Epithelial cell of proximal tubule (primary cell): ENCODE measurements around the gene SOX6. TPM values are rescaled to one million over a fixed set of nuclear protein-coding genes. Genes with fewer than 3 reads are reported as not detected.
"Not testable (repeated sequence)": the region's sequence is repeated elsewhere in the genome, so short reads cannot be mapped to it uniquely, and the experiment has no call there.

Source experiments
- DNase-seq: peaks from one replicate; pipeline ENCODE4 v3.0.0-alpha.2; 2011; ENCODE audit warnings: low read depth
- H3K4me3 ChIP-seq: 2 replicates; pipeline ENCODE4 v1.5.1; 2011; ENCODE audit warnings: low read depth, mild to moderate bottlenecking, low read length
- total RNA-seq: library from RNA; depleted of rRNA; stranded (reverse); fragments of >200 nt; gene quantifications from 2 replicates; pipeline ENCODE4 v1.2.3, GENCODE V29; 2015
- TF ChIP-seq, protein P1 (sequence below): conservative IDR thresholded peaks from 2 replicates; pipeline ENCODE4 v1.5.1; 2012; ENCODE audit warnings: low read depth, mild to moderate bottlenecking, low read length

Gene SOX6
- total RNA-seq, 1 donor from 2014 or later = 1.6 TPM

DNA sequence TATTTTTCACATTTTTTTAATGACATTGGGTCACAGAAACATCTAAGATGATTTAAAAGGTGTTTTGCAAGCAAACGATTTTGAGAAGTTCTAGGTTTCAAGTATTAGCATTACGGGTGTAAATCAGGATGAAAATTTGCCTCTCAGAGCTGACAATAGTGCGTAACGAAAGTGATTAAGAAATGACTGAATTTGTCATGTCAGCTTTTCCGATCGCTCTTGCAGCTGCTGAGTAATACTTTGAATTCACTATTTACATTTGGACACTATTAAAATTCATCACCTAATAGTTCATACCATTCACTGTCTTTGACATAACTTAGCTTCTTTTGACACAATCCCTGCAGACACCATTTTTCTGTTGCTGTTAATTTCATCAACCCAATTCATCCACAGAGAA, 205.2 kb downstream of the SOX6 start:
- TF ChIP-seq, protein P1, sequence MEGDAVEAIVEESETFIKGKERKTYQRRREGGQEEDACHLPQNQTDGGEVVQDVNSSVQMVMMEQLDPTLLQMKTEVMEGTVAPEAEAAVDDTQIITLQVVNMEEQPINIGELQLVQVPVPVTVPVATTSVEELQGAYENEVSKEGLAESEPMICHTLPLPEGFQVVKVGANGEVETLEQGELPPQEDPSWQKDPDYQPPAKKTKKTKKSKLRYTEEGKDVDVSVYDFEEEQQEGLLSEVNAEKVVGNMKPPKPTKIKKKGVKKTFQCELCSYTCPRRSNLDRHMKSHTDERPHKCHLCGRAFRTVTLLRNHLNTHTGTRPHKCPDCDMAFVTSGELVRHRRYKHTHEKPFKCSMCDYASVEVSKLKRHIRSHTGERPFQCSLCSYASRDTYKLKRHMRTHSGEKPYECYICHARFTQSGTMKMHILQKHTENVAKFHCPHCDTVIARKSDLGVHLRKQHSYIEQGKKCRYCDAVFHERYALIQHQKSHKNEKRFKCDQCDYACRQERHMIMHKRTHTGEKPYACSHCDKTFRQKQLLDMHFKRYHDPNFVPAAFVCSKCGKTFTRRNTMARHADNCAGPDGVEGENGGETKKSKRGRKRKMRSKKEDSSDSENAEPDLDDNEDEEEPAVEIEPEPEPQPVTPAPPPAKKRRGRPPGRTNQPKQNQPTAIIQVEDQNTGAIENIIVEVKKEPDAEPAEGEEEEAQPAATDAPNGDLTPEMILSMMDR = no peak
- DNase-seq = no peak

GRCh38 chr11:16149476-16149875, 206.9 kb downstream of the SOX6 start:
- TF ChIP-seq, protein P1 = no peak
- no peak overlapping the region for H3K4me3 ChIP-seq
- no peak for DNase-seq

More for the DNA sequence above, 205.2 kb downstream of the SOX6 start:
- no peak overlapping the region for H3K4me3 ChIP-seq

- DNase-seq = no peak
- TF ChIP-seq, protein P1 = no peak
- H3K4me3 ChIP-seq = no peak overlapping the region
Measured at GRCh38 chr11:16148301-16148931, 207.9 kb downstream of the SOX6 start.

- not testable (repeated sequence) for H3K4me3 ChIP-seq, DNase-seq
Measured at GRCh38 chr11:16146980-16147379, 209.4 kb downstream of the SOX6 start.

DNA sequence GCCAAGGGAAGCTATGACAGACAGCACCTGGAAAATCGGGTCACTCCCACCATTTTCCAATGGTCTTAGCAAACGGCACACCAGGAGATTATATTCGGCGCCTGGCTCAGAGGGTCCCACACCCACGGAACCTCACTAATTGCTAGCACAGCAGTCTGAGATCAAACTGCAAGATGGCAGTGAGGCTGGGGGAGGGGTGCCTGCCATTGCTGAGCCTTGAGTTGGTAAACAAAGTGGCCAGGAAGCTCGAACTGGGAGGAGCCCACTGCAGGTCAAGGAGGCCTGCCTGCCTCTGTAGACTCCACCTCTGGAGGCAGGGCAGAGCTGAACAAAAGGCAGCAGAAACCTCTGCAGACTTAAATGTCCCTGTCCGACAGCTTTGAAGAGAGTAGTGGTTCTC, 214.7 kb downstream of the SOX6 start:
- DNase-seq, H3K4me3 ChIP-seq: not testable (repeated sequence)

- not testable (repeated sequence) for DNase-seq, H3K4me3 ChIP-seq
Measured at GRCh38 chr11:16141162-16141561, 215.2 kb downstream of the SOX6 start.

DNA sequence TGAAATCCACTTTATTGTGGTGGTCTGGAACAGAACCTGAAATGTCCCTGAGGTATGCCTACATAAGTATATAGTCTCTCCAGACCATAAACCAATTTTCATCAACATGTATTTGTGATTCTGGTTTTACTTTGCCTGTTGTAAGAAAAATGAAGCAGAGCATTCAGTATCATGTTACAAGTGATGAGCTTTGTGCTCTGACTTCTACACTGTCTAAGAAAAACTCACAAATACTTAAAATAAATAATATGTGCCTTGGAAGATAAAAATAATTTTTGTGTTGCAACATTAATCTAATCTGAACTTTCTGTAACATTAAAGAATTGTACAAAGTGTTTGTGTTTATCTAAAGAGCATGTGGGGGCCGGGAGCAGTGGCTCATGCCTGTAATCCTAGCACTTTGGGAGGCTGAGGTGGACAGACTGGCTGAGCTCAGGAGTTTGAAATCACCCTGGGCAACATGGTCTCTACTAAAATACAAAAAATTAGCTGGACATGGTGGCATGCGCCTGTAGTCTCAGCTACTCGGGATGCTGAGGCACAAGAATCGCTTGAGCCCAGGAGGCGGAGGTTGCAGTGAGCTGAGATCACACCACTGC, 219.5 kb downstream of the SOX6 start:
- DNase-seq = no peak
- no peak overlapping the region for H3K4me3 ChIP-seq
- TF ChIP-seq, protein P1 = no peak

DNA sequence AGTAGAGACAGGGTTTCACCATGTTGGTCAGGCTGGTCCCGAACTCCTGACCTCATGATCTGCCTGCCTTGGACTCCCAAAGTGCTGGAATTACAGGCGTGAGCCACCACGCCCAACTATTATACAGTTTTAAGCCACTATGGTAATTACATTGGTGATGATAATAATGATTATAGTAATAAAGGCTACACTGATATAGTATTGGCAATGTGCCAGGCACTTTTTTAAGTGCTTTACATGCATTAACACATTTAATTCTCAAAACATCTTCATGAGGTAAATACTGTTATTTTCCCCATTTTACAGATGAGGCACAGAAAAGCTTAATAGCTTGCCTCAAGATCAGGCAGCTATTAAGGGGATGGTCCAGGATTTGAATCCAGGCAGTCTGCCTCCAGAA, 222.5 kb downstream of the SOX6 start:
- DNase-seq = no peak
- H3K4me3 ChIP-seq = no peak overlapping the region
- TF ChIP-seq, protein P1 = no peak
